IMR-90 (cell line): ENCODE data around the gene PSMB3. TPM values are rescaled to one million over a fixed set of nuclear protein-coding genes. Genes with fewer than 3 reads are reported as not detected.
A peak's percentile ranks its signal among the peaks of the same experiment; 100 is the strongest.

Experiments
- ATAC-seq: fragments of 200-7000 bp; cut with Tn5 transposase; 2 replicates; pipeline ENCODE4 v1.9.1; 2020; ENCODE audit warnings: low read depth, mild to moderate bottlenecking, moderate library complexity
- BruUV-seq: library from RNA; stranded (reverse); fragments of 400-500 nt; replicated peaks from 2 replicates; lab custom pipeline; 2021; lab: Mats Ljungman, UMichigan
- CTCF ChIA-PET: fragments of 300-600 bp; formaldehyde crosslinking; extraction: SDS; loops from one replicate; lab custom pipeline; 2021; ENCODE audit warnings: antibody characterized with exemption; lab: Yijun Ruan, JAX
- POLR2A ChIA-PET: fragments of 300-600 bp; sonication (Branson Sonifier 250); formaldehyde crosslinking; loops from one replicate; lab custom pipeline; 2022; ENCODE audit warnings: antibody characterized with exemption; ENCODE audit not compliant: unreplicated experiment; lab: Charles Lee
- DNase-seq: peaks from one replicate; pipeline ENCODE4 v3.0.0; 2013
- H2AFZ ChIP-seq: replicated peaks from 2 replicates; pipeline ENCODE3; 2013; ENCODE audit warnings: low read length, mild to moderate bottlenecking; ENCODE audit not compliant: poor library complexity
- H2AK5ac ChIP-seq: 2 replicates; pipeline ENCODE4 v1.6.1; 2013; ENCODE audit warnings: low read depth, low read length, inconsistent platforms
- H2AK9ac ChIP-seq: replicated peaks from 2 replicates; pipeline ENCODE3; 2013; ENCODE audit warnings: mild to moderate bottlenecking, low read depth, low read length, moderate library complexity; ENCODE audit not compliant: poor library complexity
- H2BK120ac ChIP-seq: 2 replicates; pipeline ENCODE4 v1.6.1; 2013; ENCODE audit warnings: low read depth, low read length, inconsistent platforms
- H2BK15ac ChIP-seq: 3 replicates; pipeline ENCODE4 v1.6.1; 2013; ENCODE audit warnings: low read depth, low read length, inconsistent platforms
- H2BK20ac ChIP-seq: 2 replicates; pipeline ENCODE4 v1.6.1; 2013; ENCODE audit warnings: low read depth, mild to moderate bottlenecking, inconsistent platforms, low read length, moderate library complexity
- H2BK5ac ChIP-seq: 2 replicates; pipeline ENCODE4 v1.6.1; 2013; ENCODE audit warnings: mild to moderate bottlenecking, low read depth, low read length, inconsistent platforms; ENCODE audit not compliant: poor library complexity, severe bottlenecking
- H3K14ac ChIP-seq: replicated peaks from 2 replicates; pipeline ENCODE4 v1.6.1; 2013; ENCODE audit warnings: low read depth, low read length, inconsistent platforms
- H3K18ac ChIP-seq: 2 replicates; pipeline ENCODE4 v1.6.1; 2013; ENCODE audit warnings: low read depth, low read length, control low read depth
- H3K23ac ChIP-seq: 2 replicates; pipeline ENCODE4 v1.6.1; 2013; ENCODE audit warnings: low read depth, low read length, inconsistent platforms
- H3K27ac ChIP-seq: 2 replicates; pipeline ENCODE4 v1.5.1; 2013; ENCODE audit warnings: mild to moderate bottlenecking, control low read depth, low read length; ENCODE audit not compliant: insufficient read depth
- H3K27me3 ChIP-seq: 2 replicates; pipeline ENCODE4 v1.6.1; 2013; ENCODE audit warnings: low read length; ENCODE audit not compliant: control insufficient read depth, insufficient read depth
- H3K36me3 ChIP-seq: 2 replicates; pipeline ENCODE4 v1.6.1; 2013; ENCODE audit warnings: low read length, mixed read lengths; ENCODE audit not compliant: control insufficient read depth, insufficient read depth
- H3K4ac ChIP-seq: 2 replicates; pipeline ENCODE4 v1.6.1; 2013; ENCODE audit warnings: low read depth, low read length, inconsistent platforms
- H3K4me1 ChIP-seq: 2 replicates; pipeline ENCODE4 v1.6.1; 2013; ENCODE audit warnings: low read length, mixed read lengths; ENCODE audit not compliant: control insufficient read depth, insufficient read depth
- H3K4me2 ChIP-seq: 2 replicates; pipeline ENCODE4 v1.6.1; 2013; ENCODE audit warnings: low read depth, mild to moderate bottlenecking, control low read depth, low read length, moderate library complexity
- H3K4me3 ChIP-seq: 2 replicates; pipeline ENCODE4 v1.5.1; 2013; ENCODE audit warnings: low read depth, mild to moderate bottlenecking, control low read depth, low read length, moderate library complexity; ENCODE audit not compliant: insufficient read depth
- H3K56ac ChIP-seq: 2 replicates; pipeline ENCODE4 v1.6.1; 2013; ENCODE audit warnings: low read length, inconsistent platforms; ENCODE audit not compliant: insufficient read depth; ENCODE audit errors: extremely low read depth
- H3K79me1 ChIP-seq, 2 experiments: 2 replicates each; pipeline ENCODE4 v1.6.1; 2013; ENCODE audit warnings: low read length in 2 of 2, inconsistent platforms in 1 of 2, low read depth in 1 of 2
- H3K9ac ChIP-seq: 2 replicates; pipeline ENCODE4 v1.6.1; 2013; ENCODE audit warnings: low read depth, low read length, control low read depth
- H3K9me1 ChIP-seq: 2 replicates; pipeline ENCODE4 v1.6.1; 2013; ENCODE audit warnings: low read length, inconsistent platforms; ENCODE audit not compliant: insufficient read depth
- H3K9me3 ChIP-seq: 2 replicates; pipeline ENCODE4 v1.6.1; 2013; ENCODE audit warnings: low read length; ENCODE audit not compliant: control insufficient read depth, insufficient read depth
- H4K20me1 ChIP-seq: 2 replicates; pipeline ENCODE4 v1.6.1; 2013; ENCODE audit warnings: low read length, inconsistent platforms; ENCODE audit not compliant: insufficient read depth
- H4K5ac ChIP-seq: 2 replicates; pipeline ENCODE4 v1.6.1; 2013; ENCODE audit warnings: mild to moderate bottlenecking, low read depth, low read length, control low read depth
- H4K8ac ChIP-seq, 2 experiments: 2 replicates each; pipeline ENCODE4 v1.6.1; 2013; ENCODE audit warnings: low read depth in 2 of 2, low read length in 2 of 2, control low read depth in 1 of 2, inconsistent platforms in 1 of 2
- H4K91ac ChIP-seq: 2 replicates; pipeline ENCODE4 v1.6.1; 2013; ENCODE audit warnings: low read depth, low read length, inconsistent platforms; ENCODE audit not compliant: insufficient read depth
- CHD1 ChIP-seq: IDR thresholded peaks from 2 replicates; pipeline ENCODE4 v1.6.1; 2012; ENCODE audit warnings: low read depth, low read length, improper control_type of control experiment
- CTCF ChIP-seq: conservative IDR thresholded peaks from 2 replicates; pipeline ENCODE4 v1.5.1; 2012; ENCODE audit warnings: mild to moderate bottlenecking, low read depth, low read length, improper control_type of control experiment
- FOS ChIP-seq: fragments of 150-350 bp; IDR thresholded peaks from 2 replicates; pipeline ENCODE4 v1.6.1; 2016; ENCODE audit warnings: low read depth, low read length
- NFE2L2 ChIP-seq: fragments of 150-350 bp; IDR thresholded peaks from 2 replicates; pipeline ENCODE4 v1.6.1; 2016; ENCODE audit warnings: low read depth, mild to moderate bottlenecking, low read length
- POLR2A ChIP-seq: IDR thresholded peaks from 2 replicates; pipeline ENCODE4 v1.6.1; 2012; ENCODE audit warnings: mild to moderate bottlenecking, low read depth, low read length
- RFX5 ChIP-seq: IDR thresholded peaks from 2 replicates; pipeline ENCODE4 v1.8.0; 2012; ENCODE audit warnings: low read depth, mild to moderate bottlenecking, low read length, moderate library complexity
- WGBS, 2 experiments: methylation state at CpG; one replicate each; pipeline versions ENCODE4 v1.1.5 to v1.1.7; 2013; ENCODE audit warnings: missing lambda C conversion rate in 2 of 2; ENCODE audit not compliant: insufficient read length in 1 of 2; ENCODE audit errors: extremely low coverage in 2 of 2; 5-methylcytosine and 5-hydroxymethylcytosine counted together
- dilution Hi-C: fragments of 300-500 bp; cut with HindIII; formaldehyde crosslinking; loops from one replicate; pipeline ENCODE4 v1.14.3; 2018; ENCODE audit warnings: low sequenced_read_pairs; ENCODE audit not compliant: unreplicated experiment
- in situ Hi-C: fragments of 300-500 bp; cut with MboI; formaldehyde crosslinking; loops from 3 replicates; pipeline ENCODE4 v1.14.3; 2019; ENCODE audit warnings: low sequenced_read_pairs, inconsistent platforms, mixed read lengths
- intact Hi-C: fragments of 100-400 bp; cut with micrococcal nuclease; formaldehyde crosslinking; loops from 2 replicates; pipeline ENCODE4 v1.10.0; 2022
- polyA plus RNA-seq, 3 experiments: library from polyadenylated mRNA; depleted of rRNA; stranded (reverse); fragments of >200 nt; gene quantifications; 2 replicates each; pipeline ENCODE4 v1.2.3, GENCODE V29; 2012; ENCODE audit warnings: low replicate concordance in 1 of 3
- total RNA-seq: library from RNA; depleted of rRNA; stranded (reverse); fragments of >200 nt; gene quantifications from 2 replicates; pipeline ENCODE4 v1.2.3, GENCODE V29; 2012

Gene PSMB3
- total and polyA plus RNA-seq, 2 of the 4 experiments (the other 2 are of a cell fraction): 480 to 828 TPM

GRCh38 chr17:38745545-38745944 lies 7.0 kb upstream of the PSMB3 start:
- no peak overlapping the region for H3K4me3 ChIP-seq
- ATAC-seq (no peak), DNase-seq (no peak)
- H4K5ac ChIP-seq: no peak overlapping the region
- ChIA-PET POLR2A (no interaction called here), CTCF (interaction anchor here (0.6 kb wide), 1 partner anchor 69 kb away, joined by 3 read pairs; no protein-coding TSS in a partner anchor)
- H2AFZ ChIP-seq: no peak overlapping the region
- H2AK9ac ChIP-seq: no peak overlapping the region
- TF ChIP-seq RFX5: no peak
- TF ChIP-seq FOS: no peak
- TF ChIP-seq POLR2A: no peak
- no peak for TF ChIP-seq CTCF
- no peak for TF ChIP-seq NFE2L2
- no peak for TF ChIP-seq CHD1
- H3K4me1 ChIP-seq: peaks cover 25% of the 10 kb centered on the region
- intact Hi-C loops (no loop called here), in situ Hi-C loops (no loop called here), dilution Hi-C loops (no loop called here)
- no TSS peak for BruUV-seq
- peaks cover 22% of the 10 kb centered on the region for H3K9me1 ChIP-seq
- no peak overlapping the region for H2BK120ac ChIP-seq
- no peak overlapping the region for H2BK15ac ChIP-seq
- H4K8ac ChIP-seq: no peak overlapping the region
- no peak overlapping the region for H2BK5ac ChIP-seq
- WGBS, 2 experiments: no CpG with 5 or more reads among the region's 4 CpGs
- no peak overlapping the region for H3K9ac ChIP-seq
- no peak overlapping the region for H3K27ac ChIP-seq
- H3K14ac ChIP-seq: no peak overlapping the region
- peaks cover 66% of the 10 kb centered on the region for H4K20me1 ChIP-seq
- peak overlapping the region; percentile 95; the same call in 1 of the 2 replicates for H3K4me2 ChIP-seq
- no peaks in the 10 kb centered on the region for H3K27me3 ChIP-seq
- H3K79me1 ChIP-seq: peaks cover 12 to 66% of the 10 kb centered on the region in 2 experiments
- H3K56ac ChIP-seq: no peak overlapping the region
- no peak overlapping the region for H3K4ac ChIP-seq
- no peaks in the 10 kb centered on the region for H3K9me3 ChIP-seq
- H2AK5ac ChIP-seq: no peak overlapping the region
- no peak overlapping the region for H3K23ac ChIP-seq
- no peak overlapping the region for H4K91ac ChIP-seq
- 0 out of 2 replicates have a peak, but pooled peaks cover 1% of the 10 kb centered on the region for H3K36me3 ChIP-seq
- no peak overlapping the region for H2BK20ac ChIP-seq
- H3K18ac ChIP-seq: no peak overlapping the region
